Erythroblast (primary cell): ENCODE measurements around the gene CD6.

Experiments used
- GATA1 ChIP-seq: IDR thresholded peaks from 2 replicates; pipeline ENCODE4 v1.6.1; 2011; ENCODE audit warnings: low read depth, mild to moderate bottlenecking, control low read depth, low read length, moderate library complexity
- POLR2A ChIP-seq: IDR thresholded peaks from 2 replicates; pipeline ENCODE4 v1.6.1; 2011; ENCODE audit warnings: mild to moderate bottlenecking, low read length

DNA sequence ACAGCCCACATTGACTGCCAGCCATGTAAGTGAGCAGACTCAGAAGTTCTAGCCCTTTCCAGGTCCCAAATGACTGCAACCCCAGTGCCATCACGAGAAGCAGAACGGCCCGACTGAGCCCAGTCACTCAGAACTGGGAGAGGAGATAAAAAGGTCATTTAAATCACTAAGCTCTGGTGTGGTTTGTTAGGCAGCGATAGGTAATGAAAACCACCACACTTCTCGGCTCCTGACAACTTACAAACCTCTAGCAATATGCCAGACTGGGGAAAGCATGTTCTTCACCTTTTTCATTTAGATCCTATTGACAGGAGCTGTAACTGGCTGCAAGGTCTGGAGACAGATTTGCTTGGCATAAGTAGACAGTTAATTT, 26.2 kb upstream of the CD6 start:
- TF ChIP-seq POLR2A = no peak
- TF ChIP-seq GATA1 = no peak
